Brain pericyte (primary cell): ENCODE data around the gene MEOX2.

Source experiments
- DNase-seq: peaks from one replicate; pipeline ENCODE4 v3.0.0-alpha.2; 2012; ENCODE audit warnings: low read depth, low spot score

MEOX2 gene

DNA sequence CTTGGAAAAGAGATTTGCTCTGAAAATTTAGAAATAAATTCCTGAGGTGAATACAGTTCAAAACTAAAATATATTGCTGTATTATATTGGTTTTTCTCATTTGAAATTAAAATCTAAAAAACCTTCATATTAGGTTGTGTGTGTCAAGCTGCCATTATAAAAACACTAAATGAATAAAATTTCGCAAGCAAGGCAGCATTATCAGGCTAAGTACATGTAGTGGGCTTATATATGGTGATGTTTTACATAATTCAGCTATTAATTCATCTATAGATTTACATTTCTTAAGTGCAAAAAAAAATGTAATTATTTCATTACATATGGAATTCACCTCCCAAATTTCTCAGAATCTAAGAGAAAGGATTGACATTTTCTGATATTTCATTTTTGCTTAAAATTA, 5.3 kb downstream of the MEOX2 start:
- DNase-seq: no peak

DNA sequence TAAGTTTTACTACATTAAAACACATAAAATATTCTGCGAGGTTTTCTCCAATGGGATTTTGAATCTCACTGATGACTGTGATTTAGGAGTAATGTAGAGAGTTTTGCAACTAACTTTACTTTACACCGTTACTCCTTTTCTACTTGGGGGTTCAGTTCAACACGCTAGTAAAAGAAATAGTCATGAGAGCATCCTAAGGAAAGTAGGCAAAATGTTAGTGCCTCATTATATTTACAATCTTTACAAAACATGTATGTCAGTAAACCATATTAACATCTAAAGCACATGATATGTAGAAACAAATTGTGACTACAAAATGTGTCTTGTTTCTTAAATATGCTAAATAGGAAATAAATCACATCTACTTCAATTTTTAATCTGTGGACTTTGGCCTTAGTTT, 6.0 kb downstream of the MEOX2 start:
- no peak for DNase-seq

- no peak for DNase-seq
These were observed 7.2 kb downstream of the MEOX2 start for GRCh38 chr7:15679306-15679705.

DNA sequence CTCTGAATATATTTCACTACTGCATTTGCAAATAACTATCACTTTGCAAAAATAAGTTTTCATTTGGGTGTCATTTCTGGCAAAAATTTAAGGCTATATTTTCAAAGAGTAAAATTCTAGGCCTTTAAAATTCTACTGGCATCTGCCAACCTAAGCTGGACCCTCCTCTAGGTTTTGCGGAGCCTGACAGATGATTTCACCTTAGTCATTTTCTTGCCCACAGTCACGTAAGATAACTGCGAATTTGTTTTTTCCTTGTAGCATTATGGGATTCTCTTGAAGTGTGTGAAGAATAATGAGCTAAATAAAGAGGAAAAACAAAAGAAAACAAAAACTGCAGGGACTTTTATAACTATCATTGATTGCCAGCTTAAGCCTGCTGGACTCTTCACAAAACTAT, 7.8 kb downstream of the MEOX2 start:
- no peak for DNase-seq

- no peak for DNase-seq
These were observed 11.1 kb downstream of the MEOX2 start for GRCh38 chr7:15675379-15675778.

- no peak for DNase-seq
These were observed 11.9 kb downstream of the MEOX2 start for GRCh38 chr7:15674586-15674985.

- DNase-seq: no peak
These were observed 16.9 kb downstream of the MEOX2 start for GRCh38 chr7:15669443-15670090.

GRCh38 chr7:15667991-15668390, 18.5 kb downstream of the MEOX2 start:
- DNase-seq: no peak

DNA sequence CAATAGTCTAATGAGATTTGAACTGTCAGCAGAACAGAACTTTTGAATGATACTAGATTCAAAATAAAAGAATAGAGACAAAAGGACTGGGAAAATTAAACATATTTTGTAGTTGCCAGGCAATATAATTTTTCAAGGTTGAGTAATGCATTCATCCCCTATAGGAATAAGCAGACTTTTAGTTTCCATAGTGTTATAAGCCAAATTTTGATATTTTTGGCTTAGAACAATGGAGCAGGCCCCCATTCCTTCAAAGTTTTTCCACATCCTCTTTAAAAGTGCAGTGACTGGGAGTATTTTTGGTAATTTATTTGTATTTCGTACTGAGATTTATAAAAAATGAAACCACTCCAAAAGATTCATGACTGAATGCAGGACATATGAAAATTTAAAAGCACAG, 24.0 kb downstream of the MEOX2 start:
- DNase-seq: no peak

- no peak for DNase-seq
These were observed 28.2 kb downstream of the MEOX2 start for GRCh38 chr7:15658247-15658646.

DNA sequence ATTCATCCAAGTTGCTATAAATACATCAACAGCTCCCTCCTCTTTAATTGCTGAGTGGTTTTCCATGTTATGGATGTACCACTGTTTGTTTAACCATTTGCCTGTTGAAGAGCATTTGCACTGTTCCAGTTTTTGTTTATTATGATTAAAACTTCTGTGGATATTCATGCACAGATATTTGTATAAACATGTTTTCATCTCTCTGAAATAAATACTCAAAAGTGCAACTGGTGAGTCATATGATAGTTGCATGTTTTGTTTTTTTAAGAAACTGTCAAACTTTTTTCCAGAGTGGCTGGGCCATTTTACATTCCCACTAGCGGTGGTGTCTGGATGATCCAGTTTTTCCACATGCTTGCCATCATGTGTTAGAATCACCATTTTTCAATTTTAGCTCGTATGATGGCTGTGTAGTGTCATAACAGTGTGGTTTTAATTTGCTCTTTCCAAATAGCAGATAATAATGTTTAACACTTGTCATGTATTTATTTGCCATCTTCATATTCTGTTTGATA, 33.6 kb downstream of the MEOX2 start:
- DNase-seq: peak; percentile 7

DNA sequence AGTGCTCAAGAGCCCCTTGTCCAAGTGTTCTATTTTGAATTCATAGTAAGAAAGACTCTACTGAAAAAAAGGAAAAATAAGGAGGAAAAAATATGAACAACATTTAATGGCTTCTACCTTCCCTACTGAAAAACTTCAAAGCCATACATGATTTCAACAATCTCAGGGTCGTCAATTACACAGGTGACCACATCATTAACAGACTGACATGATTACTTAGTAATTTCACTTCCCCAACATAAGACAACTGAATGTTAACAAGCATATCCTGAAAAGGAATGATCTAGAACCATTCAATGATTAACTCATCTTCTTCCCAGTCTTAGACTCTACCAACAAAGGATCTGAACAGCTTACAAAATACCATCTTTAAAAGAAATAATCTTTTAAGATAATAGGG, 34.8 kb downstream of the MEOX2 start:
- no peak for DNase-seq

- DNase-seq: no peak
These were observed 35.7 kb downstream of the MEOX2 start for GRCh38 chr7:15650787-15651186.

- DNase-seq: no peak
These were observed 38.0 kb downstream of the MEOX2 start for GRCh38 chr7:15648461-15648961.

DNA sequence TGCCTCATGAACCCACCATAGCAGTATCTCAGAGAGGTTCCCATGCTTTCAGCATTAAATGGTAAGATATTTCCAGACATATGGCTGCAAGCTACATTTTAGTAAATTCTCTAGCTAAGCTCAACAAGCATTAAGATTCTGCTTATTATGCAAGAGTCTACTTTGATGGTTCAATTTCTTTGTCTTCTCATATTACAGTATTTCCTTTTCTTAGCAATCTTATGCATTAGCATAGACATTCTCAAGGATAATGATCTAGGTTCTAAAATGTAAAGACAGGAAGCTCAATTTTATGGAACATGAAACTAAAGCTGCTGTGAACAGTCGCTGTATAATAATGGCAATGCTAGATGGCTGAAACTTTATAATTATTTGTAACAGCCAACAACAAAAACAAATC, 39.2 kb downstream of the MEOX2 start:
- DNase-seq: no peak

DNA sequence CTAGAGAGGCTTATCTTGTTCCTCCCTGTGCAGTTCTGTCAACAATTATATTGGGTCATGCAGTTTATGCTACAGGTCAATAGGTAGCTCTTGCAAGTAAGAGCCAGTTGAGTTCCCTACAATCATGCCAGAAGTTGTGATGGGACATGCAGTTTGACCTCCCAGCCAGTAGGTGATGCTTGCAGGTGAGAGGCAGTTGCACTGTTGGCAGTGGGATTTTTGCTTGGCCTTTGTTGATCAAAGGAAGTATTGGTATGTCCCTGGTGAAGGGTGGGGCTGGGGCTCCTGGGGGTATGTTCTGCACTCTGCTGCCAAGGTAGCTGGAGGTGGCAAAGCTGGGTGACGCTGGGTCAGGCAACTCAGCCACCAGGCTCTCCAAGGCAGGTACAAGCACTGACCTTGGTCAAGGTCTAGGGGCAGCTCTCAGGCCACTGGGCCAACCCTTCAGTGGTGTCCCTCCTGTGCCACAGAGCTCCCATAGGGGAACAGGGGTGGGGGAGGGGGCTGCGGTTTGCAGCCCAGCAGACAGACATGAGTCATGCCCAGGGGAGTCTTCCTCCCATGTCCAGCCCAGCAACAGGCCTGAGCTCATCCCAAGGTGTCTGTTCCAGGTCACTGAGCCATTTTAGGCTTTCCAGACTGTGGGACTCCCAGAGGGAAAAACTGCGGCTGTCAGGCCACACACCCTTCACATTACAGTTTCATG, 43.3 kb downstream of the MEOX2 start:
- no peak for DNase-seq

GRCh38 chr7:15628876-15629275, 57.6 kb downstream of the MEOX2 start:
- DNase-seq: no peak

GRCh38 chr7:15626041-15626440, 60.4 kb downstream of the MEOX2 start:
- DNase-seq: no peak

DNA sequence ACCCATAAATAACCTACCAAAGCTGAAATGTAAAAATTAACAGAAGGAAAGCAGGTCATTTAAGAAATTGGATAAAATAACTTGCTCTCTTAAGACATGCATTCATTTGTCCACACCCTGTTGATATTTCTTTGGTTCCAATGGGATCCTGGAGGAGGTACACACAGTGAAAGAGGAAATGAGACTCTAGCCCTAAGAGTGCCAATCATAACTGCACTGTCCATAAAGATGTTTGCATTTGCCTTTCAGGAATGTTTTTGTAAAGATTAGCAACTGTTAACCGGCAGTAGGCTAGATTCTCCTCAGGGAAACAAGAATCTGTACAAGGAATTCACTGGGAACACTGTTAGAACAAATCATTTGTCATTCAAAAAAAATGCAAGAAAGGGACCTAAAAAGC, 61.0 kb downstream of the MEOX2 start:
- DNase-seq: peak; percentile 38

DNA sequence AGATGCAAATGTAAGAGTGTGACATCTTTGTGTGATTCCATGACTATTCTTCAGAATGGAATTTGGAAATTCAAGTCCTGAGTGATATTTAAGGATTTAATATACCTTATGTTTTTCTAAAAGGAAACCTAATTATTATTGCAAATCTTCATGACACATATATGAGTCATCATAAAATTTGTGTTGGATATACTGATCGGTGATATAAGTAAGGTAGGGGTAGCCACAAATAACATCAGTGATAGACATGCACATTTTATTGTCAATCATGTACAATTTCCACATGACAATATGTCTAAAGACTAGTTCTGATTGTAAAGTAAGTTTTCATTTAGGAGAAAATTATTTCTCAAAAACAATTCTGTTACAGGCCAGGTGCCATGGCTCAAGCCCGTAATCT, 65.0 kb downstream of the MEOX2 start:
- no peak for DNase-seq

GRCh38 chr7:15620491-15621185, 65.8 kb downstream of the MEOX2 start:
- no peak for DNase-seq

DNA sequence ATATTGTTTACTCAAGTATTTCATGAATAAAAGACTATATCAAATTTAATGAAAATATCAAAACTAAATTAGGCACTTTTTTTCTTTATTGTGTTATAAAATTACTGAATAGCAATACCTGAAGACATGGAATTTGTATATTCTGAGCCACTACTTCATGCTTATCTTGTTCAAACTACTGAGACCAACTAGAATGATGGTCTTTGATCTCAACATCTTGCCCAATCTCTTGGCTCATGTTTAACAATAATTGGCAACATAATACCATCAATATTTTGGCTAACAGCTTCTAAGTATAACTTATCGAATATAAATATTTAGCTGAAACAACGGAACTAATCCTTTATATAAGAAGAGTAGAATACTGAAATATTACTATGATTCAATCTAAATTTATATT, 68.2 kb downstream of the MEOX2 start:
- no peak for DNase-seq

DNA sequence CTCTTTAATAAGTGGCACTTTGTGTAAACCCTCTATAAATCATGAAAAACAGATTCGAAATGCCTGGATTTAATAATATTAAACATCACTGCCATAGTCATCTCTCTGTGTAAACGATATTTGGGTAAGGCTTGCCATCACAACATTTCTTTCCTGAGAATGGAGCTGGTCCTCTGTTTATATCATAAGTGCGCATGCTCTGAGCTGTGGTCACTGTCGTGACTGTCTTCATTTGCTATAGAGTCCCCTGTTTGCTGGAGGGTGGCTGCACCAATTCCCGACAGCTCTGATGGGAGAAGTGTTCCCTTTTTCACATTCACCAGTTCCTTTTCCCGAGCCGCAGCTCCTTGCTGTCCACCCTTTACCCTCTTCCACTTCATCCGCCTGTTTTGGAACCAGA, 74.3 kb downstream of the MEOX2 start:
- DNase-seq: no peak
